ENCODE data around the gene OSGEP.

The OSGEP gene

DNA sequence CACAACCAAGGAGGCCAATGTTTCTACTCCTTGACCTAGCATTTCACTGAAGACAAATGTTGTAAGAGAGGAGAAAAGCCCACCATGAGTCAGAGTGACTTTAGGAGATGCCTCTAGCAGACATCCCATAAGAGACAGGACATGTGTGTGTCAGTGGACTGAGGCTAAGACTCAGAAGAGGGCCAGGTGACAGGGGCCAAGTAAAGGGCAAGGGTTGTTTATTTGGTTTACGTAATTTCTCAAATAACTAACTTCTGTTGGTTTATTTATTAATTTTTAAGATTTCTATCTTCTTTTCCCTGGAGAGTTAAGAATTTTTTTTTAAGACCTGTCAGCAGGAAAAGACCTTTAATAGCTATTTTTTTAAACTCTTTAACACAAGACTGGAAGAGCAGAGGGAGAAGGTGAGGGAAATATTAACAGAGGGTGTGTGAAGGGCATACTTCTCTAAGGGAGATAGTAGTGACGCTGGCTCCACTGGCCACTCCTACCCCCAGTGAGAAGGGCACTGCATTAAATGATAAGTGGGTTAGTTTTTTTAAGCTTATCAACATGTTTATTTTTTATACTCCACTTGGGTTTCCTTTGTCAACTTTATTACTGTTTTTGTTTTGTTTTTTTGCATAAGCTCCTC lies 18.0 kb upstream of the OSGEP start:
- no peak for DNase-seq (ENCODE audit: extremely low spot score)
- ChIA-PET POLR2A (interaction anchor here (0.6 to 3.0 kb wide), 4 partner anchors 9 to 186 kb away, joined by 3 to 17 read pairs (median 6); partner anchors contain the start of gene PIP4P1), CTCF (interaction anchor here (0.7 to 1.8 kb wide), 4 partner anchors 15 to 76 kb away, joined by 3 to 5 read pairs (median 4); no protein-coding TSS in a partner anchor)
- TF ChIP-seq, protein P1, sequence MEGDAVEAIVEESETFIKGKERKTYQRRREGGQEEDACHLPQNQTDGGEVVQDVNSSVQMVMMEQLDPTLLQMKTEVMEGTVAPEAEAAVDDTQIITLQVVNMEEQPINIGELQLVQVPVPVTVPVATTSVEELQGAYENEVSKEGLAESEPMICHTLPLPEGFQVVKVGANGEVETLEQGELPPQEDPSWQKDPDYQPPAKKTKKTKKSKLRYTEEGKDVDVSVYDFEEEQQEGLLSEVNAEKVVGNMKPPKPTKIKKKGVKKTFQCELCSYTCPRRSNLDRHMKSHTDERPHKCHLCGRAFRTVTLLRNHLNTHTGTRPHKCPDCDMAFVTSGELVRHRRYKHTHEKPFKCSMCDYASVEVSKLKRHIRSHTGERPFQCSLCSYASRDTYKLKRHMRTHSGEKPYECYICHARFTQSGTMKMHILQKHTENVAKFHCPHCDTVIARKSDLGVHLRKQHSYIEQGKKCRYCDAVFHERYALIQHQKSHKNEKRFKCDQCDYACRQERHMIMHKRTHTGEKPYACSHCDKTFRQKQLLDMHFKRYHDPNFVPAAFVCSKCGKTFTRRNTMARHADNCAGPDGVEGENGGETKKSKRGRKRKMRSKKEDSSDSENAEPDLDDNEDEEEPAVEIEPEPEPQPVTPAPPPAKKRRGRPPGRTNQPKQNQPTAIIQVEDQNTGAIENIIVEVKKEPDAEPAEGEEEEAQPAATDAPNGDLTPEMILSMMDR (IDR thresholded peaks at IDR 0.05; ENCODE audit: control extremely low read depth, extremely low read depth, low read depth, missing control alignments) = no peak

- POLR2A ChIA-PET = interaction anchor here (1.4 to 1.7 kb wide), 2 partner anchors 10 to 18 kb away, joined by 8 to 27 read pairs; partner anchors contain the start of gene PIP4P1
- DNase-seq (ENCODE audit: extremely low spot score) = no peak
- TF ChIP-seq, protein P1 (IDR thresholded peaks at IDR 0.05; ENCODE audit: control extremely low read depth, extremely low read depth, low read depth, missing control alignments) = no peak
- CTCF ChIA-PET = interaction anchor here (1.0 to 1.6 kb wide), 3 partner anchors 9 to 143 kb away, joined by 3 to 8 read pairs (median 5); partner anchors contain the start of gene PIP4P1
Measured at GRCh38 chr14:20470603-20470901, 15.9 kb upstream of the OSGEP start.

GRCh38 chr14:20469890-20470602 lies 15.4 kb upstream of the OSGEP start:
- CTCF ChIA-PET = interaction anchor here (1.0 to 1.6 kb wide), 6 partner anchors 8 to 143 kb away, joined by 3 to 8 read pairs (median 5); partner anchors contain the start of gene PIP4P1
- TF ChIP-seq, protein P1 (IDR thresholded peaks at IDR 0.05; ENCODE audit: control extremely low read depth, extremely low read depth, low read depth, missing control alignments) = no peak
- POLR2A ChIA-PET = interaction anchor here (0.6 to 1.7 kb wide), 13 partner anchors 9 to 213 kb away, joined by 3 to 27 read pairs (median 5); partner anchors contain the start of genes APEX1, OSGEP, PARP2 and PIP4P1
- DNase-seq (ENCODE audit: extremely low spot score) = peak; percentile 45

DNA sequence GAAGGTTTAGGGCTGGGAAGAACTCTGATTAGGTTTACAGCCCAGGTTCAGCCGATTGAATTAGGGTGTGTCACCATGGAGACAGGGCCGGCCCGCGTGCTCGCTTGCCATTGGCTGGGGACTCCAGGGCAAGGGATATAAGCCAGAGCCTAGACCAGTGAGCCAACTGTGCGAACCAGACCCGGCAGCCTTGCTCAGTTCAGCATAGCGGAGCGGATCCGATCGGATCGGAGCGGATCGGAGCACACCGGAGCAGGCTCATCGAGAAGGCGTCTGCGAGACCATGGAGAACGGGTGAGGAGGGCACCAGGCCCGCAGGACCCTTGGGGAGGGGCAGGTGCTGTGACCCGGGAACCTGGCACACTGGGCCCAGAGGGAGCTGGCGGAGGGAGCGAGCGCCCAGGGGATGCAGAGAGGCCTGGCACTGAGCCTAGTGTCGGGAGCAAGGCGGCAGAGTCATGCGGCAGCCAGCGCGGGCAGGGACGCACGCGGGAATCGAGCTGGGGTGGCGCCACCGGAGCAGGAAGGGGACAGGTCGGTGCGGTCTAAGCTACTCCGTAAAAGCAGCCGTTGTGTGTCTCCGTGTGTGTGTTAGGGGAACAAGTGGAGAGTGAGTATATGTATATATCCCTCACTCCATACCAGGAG lies 14.8 kb upstream of the OSGEP start, which contains the start of gene PNP:
PNP (plus strand) TSS at position 165 of the 648 bp plus-strand sequence; CDS start at position 284, 119 bp downstream.
- TF ChIP-seq, protein P1 (IDR thresholded peaks at IDR 0.05; ENCODE audit: control extremely low read depth, extremely low read depth, low read depth, missing control alignments) = no peak
- ChIA-PET POLR2A (interaction anchor here (0.6 to 1.7 kb wide), 13 partner anchors 8 to 214 kb away, joined by 3 to 27 read pairs (median 5); partner anchors contain the start of genes APEX1, OSGEP, PARP2 and PIP4P1), CTCF (interaction anchor here (1.0 to 1.6 kb wide), 6 partner anchors 8 to 142 kb away, joined by 3 to 8 read pairs (median 5); partner anchors contain the start of gene PIP4P1)
- DNase-seq (ENCODE audit: extremely low spot score) = peak; percentile 96

DNA sequence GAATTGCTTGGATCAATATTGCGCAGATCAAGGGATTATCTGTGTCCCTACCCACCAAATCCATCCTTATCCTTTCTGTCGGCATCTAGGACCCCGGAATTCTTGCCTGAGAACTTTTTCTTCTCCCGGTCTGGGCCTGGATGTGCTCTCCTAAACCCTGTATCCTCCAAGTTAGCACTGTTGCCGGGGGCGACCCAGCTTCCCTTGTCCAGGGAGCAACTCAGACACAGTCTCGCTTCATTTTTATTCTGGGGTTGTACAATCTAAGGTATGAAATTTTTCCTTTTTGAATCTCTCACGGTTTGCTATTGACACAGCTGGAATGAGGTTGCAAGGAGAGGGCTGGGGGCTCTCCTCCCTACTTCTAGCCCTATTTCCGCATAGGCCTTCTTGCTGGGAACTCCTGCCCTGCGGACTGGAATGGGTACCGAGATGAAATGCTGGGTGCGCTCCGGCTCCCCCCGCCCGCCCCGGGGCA lies 14.2 kb upstream of the OSGEP start:
- ChIA-PET CTCF (interaction anchor here (1.4 kb wide), 1 partner anchor 20 kb away, joined by 5 read pairs; no protein-coding TSS in a partner anchor), POLR2A (interaction anchor here (0.5 to 1.8 kb wide), 7 partner anchors 8 to 300 kb away, joined by 3 to 27 read pairs (median 4); partner anchors contain the start of genes APEX1 and PIP4P1)
- DNase-seq (ENCODE audit: extremely low spot score) = peak; percentile 21
- TF ChIP-seq, protein P1 (IDR thresholded peaks at IDR 0.05; ENCODE audit: control extremely low read depth, extremely low read depth, low read depth, missing control alignments) = no peak
